Caki2 (cell line): ENCODE data around the gene MORN1. TPM values are rescaled to one million over a fixed set of nuclear protein-coding genes. Genes with fewer than 3 reads are reported as not detected.

Experiments
- DNase-seq: peaks from one replicate; pipeline ENCODE4 v3.0.0-alpha.2; 2015; ENCODE audit warnings: low read depth
- in situ Hi-C: cut with HindIII; loops from 2 replicates; pipeline ENCODE4 v1.10.0; 2016; ENCODE audit warnings: low sequenced_read_pairs, low pct_unique_long_range_greater_than_20kb, mixed read lengths
- total RNA-seq: library from RNA; depleted of rRNA; stranded (reverse); fragments of >200 nt; shearing (Covaris generic); gene quantifications from 2 replicates; pipeline ENCODE4 v1.2.3, GENCODE V29; 2014; ENCODE audit warnings: low replicate concordance; rRNA removed

The MORN1 gene
- total RNA-seq, 1 experiment from 2014 or later = 20.3 TPM

DNA sequence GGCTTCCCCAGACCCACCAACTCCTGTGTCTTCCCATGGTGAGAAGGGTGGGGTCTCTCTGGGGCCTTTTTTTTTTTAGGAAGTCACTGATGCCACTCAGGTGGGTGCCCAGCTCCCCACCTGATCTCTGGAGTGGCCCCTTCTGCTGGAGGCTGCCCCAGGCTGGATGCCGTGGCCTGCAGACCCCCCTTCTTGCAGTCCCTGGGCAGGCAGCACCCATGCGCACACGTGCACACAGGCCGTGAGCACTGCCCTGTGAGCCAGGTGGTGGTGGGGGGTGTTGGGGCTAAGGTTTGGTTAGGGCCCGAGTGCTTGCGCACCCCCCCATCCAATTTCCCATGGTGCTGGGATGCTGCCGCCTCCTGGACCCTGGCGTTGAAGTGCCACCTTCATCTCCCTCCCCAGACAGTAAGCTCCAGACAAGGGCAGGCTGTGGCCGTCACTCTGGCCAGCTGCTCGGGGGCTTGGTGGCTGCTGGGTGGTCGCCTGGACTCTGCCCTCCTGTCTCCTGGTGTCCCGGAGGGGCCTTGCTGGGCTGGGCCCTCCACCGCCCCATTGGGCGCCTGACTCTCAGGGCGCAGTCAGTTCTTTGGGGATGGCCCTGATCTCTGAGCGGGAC, 112.7 kb downstream of the MORN1 start:
- in situ Hi-C loops = no loop called here
- no peak for DNase-seq

DNA sequence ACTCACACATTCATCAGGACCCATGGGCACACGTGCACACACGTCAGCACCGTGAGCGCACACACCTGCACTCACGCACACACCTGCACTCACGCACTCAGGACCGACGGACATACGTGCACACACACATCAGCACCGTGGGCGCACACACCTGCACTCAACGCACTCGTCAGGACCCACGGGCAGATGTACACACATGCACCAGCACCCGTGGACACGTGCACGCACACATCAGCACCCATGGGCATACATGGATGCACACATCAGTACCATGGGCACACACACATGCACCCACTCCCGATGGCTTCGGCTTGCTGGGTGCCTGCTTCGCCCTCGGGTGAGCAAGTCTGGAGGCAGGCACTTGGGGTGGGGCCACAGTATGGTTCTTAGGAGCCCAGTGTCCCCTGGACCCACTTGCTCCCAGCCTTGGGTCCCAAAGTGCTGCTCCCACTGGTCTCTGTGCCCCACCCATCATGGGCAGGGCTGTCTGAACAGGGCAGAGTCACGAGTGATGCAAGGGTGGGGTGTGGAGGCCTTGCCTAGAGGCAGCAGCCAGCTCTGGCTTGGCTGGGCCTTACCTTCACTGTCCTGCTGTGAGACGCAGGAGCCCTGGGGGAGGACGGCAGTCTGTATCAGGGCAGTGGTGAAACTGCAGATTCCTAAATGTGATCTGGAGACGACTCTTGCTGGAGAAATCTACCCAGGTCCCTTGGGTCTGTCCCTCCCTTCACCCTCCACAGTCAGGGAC, 113.4 kb downstream of the MORN1 start:
- no peak for DNase-seq
- in situ Hi-C loops = no loop called here

DNA sequence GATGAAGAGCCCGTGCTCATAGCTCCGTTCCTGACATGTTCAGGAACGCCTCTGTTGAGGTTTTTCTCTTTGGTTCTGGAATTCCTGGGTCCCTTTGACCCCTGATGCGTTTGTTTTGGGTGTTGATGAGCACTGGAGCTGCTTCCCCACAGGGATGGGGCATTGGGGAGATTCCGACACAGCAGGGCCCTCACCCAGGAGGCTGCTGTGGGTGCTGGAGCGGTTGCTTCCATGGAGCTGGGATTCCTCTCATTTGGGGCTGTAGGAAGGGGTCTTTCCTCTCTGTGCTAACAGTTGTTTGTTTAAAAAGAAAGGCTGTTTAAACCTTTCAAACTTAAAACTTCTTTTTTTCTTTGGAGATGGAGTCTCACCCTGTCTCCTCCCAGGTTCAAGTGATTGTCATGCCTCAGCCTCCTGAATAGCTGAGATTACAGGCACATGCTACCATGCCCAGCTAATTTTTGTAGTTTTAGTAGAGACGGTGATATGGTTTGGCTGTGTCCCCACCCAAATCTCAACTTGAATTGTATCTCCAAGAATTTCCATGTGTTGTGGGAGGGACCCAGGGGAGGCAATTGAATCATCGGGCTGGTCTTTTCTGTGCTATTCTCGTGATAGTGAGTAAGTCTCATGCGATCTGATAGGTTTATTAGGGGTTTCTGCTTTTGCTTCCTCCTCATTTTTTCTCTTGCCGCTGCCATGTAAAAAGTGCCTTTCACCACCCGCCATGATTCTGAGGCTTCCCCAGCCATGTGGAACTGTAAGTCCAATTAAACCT, 114.4 kb downstream of the MORN1 start:
- in situ Hi-C loops = no loop called here
- DNase-seq = no peak

DNA sequence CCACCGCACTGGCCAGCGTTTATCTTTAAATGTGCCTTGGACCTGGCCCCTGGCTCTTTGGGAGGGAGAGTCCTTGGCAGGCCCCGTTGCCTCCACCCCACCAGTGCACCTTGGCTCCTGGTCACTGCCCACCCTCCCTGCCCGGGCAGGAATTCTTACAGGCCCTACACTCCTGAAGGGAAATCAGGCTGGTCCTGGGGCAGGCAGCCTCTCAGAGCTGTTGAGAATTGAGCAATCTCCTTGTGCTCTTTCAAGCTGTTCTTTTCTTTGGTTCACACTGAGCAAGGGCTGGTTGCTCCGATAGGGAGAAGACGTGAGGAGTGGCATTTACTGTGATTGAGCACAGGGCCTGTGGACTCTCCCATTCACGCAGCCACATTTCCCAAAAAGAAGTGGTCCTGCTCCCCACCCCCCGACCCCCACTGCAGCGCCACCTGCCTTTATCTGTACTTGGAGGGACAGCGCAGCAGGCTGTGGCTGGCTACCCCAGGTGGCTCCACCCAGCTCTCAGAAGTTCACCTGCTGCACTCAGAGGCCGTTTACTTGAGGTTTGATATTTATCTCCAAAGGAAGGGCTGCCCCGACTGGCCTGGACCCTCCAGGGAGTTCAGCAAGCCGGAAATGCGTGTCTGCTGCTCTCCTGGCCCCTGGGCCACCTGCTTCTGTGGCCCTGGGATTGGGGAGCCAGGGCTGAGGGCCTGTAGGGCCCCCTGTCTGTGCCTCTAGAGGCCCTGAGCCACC, 115.4 kb downstream of the MORN1 start:
- DNase-seq = no peak
- in situ Hi-C loops = no loop called here

DNA sequence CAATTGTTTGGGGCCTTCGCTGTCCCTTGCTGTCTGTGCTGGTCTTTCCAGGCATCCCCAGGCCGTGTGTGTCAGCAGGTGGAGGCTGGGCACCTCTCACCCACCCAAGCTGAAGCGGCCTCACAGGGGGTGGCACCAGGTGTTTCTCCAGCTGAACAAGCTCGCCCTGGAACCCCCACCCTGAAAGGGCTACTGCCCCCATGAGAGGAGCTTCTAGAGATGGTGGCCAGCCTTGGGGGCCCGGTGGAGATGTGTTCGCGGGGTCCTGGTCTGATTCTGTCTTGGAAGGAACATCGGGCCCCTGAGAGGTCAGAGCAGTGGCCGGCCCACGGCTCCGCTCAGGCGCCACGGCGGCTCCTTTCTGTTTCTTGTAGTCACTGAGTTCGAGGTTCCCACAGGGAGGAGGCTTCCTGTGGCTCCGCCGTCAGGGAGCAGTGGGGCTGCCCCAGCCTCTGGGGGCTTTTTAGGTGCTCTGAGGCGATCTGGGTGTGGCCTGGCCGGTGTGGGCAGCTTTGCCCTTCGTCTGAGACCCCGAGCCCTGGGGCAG, 116.4 kb downstream of the MORN1 start:
- in situ Hi-C loops = no loop called here
- no peak for DNase-seq

DNA sequence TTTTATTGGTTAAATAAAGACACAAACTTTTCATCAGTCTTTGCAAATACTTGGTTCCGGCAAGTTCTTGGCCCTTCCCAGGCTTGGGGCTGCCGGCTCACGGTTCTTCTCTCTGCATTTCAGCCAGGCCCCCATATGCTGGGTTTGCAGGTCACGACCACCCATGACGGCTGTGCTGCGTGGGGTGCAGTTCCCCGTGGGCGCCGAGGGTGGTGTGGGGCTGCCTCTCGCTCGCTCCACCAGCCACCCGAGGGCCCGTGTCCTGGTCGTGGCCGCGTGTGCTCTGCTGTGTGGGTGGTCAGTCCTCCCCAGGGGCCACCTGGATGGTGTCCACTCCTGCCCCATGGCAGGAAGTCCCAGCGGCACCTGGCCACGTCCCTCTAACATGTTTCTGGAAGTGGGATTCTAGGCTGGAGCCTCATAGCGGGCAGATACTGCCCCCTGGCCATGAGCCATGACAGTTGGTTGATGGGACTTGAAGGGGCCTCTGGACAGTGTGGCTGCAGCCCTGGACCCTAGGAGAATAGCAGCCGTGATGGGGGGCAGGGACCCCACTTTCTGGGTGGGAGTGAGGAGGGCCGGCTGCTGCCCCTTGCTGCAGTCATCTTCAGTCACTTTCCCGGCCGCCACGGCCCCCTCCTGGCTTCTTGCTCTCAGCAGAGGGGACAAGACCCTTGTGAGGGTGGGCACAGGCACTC, 117.0 kb downstream of the MORN1 start:
- in situ Hi-C loops = no loop called here
- DNase-seq = no peak

DNA sequence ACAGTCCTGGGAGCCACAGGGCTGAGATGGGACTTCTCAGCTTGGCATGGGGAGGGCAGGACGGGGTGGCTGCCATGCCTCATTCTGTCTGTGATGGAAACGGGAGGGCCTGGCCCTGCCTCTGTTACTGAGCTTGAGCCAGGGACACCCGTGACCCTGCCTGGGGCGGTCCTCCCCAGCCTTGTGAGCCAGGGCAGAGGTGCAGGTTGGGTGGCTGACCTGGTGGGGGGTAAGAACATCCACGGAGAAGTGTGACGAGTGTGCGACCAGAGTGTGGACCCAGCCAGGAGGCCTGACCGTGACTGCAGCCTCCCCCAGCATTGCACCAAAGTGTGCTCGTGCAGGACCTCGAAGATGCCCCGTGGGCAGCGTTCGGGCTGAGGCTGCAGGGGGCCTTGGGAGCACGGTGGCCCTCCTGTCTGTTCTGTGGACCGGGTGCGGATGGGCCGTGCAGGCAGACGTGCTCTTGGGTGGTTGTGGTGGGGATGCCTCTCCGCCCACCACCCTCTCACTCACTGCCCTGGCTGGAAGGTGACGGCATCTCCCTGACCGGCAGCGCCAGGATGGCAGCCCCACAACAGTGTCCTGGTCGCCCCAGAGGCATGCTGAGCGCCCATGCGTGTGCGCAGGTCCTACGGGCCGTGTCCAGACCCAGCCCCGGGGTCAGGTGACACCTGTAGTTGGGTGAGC, 117.8 kb downstream of the MORN1 start:
- in situ Hi-C loops = no loop called here
- DNase-seq = no peak

DNA sequence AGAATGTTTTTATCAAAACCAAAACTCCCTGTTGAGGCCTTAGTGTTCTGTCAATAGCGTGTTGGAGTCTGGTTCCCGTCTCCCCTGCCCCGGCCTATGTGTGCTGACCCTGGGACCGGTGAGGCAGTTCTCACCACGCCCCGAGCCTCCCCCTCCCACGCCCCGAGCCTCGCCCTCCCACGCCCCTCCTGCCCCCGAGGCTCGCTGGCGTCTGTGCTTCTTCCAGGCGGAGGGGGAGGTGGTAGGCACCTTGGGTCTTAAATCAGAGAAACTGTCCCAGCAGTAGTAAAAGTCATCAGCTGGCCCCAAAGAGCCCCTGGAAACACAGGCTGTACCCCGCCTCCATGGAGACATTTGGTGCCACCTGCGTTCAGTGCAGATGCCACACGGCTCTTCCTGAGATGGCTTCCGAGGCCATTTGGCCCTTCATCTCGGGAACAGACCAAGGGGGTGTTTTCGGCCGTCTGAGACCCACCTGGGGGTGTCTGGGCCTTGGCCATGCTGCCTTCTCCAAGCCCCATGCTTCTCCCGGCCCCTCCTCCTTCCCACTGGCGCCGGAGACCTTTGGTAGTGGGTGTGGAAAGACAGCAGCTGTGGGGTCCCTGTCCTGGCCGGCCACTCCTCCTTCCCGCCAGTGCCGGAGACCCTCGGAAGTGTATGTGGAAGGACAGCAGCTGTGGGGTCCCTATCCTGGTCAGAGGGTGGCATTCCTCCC, 118.5 kb downstream of the MORN1 start:
- in situ Hi-C loops = no loop called here
- DNase-seq = no peak

DNA sequence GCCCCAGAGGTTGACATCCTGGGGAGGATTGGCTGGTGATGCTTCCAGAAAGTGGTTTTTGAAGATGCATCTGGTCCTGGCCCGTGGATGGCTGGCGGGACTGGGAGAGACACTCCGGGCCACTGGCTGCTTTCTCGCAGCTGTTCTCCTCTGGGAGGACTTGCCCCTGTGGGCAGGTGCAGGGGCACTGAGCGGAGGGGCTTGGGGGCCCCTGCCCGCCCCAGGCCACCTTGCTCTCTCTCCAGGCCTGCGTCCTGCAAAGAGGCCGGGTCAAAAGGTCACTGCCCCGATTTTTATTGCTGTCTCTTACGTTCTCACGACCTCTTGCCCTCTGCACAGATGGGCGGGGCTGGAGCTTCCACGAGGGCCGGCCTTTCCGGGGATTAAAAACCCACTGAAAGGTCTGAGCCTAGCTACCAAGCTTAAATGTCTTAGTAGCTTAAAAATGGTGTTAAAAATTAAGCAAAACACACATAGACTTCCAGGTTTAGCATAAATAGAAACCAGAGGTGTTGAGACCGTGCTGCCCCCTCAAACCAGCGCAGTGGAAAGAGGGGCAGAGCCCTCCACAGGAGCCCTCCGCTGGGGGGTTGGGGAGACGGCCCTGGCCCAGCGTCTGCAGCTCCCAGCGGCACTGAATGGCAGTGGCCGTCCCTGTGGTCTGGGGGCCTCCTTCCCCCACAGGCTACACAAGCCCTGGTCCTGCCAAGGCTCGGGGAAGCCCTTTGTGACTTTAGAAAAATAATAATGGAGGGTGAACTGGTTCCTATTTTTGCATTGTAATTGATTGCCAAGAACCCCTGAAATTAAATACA, 119.3 kb downstream of the MORN1 start:
- DNase-seq = no peak
- in situ Hi-C loops = no loop called here

Other genes starting within 250 kb of the MORN1 start
- 130 and 184 TPM in 2 replicates for gene FAAP20, start 196.8 kb downstream of the MORN1 start, total RNA-seq
- 4.8 and 5.6 TPM in 2 replicates for gene SKI, start 163.2 kb downstream of the MORN1 start, total RNA-seq
- gene RER1, start 287 bp upstream of the MORN1 start, total RNA-seq = 55.7 and 105 TPM in 2 replicates
- 67.4 and 71.9 TPM in 2 replicates for gene PEX10, start 21.0 kb upstream of the MORN1 start, total RNA-seq
- gene PLCH2, start 84.7 kb upstream of the MORN1 start, total RNA-seq = 0.26 and 0.74 TPM in 2 replicates
- gene PANK4, start 135.0 kb upstream of the MORN1 start, total RNA-seq = 21.1 and 34.6 TPM in 2 replicates
- gene HES5, start 138.7 kb upstream of the MORN1 start, total RNA-seq = not detected in 2 replicates
- gene TNFRSF14, start 164.8 kb upstream of the MORN1 start, total RNA-seq = not detected in 2 replicates
- 17.0 and 31.0 TPM in 2 replicates for gene PRXL2B, start 195.2 kb upstream of the MORN1 start, total RNA-seq
- 1.5 TPM in 1 of 2 replicates, not detected in the other for gene MMEL1, start 241.5 kb upstream of the MORN1 start, total RNA-seq